ENCODE measurements around the gene ZNF697.
"Not testable (repeated sequence)": the region's sequence is repeated elsewhere in the genome, so short reads cannot be mapped to it uniquely, and the experiment has no call there.

Gene ZNF697

DNA sequence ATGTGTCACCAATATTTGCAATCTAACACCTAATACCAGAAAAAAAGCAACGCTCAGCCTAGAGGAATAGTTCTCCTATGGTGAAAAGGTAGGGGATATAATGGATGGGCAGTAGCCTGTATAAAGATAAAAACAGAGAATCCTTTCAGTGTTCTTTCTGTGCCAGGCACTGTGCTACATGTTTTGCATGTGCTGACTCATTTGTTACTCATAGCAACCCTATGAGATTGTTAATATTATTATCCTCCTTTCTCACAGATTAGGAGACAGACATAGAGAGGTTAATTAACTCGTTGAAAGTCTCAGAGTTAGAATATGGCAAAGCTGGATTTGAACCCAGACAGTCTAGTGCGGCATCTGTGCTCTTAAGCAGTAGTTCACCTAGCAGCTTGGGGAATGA lies 45.3 kb downstream of the ZNF697 start:
- DNase-seq (ENCODE audit: low read depth), result not testable (repeated sequence)

DNA sequence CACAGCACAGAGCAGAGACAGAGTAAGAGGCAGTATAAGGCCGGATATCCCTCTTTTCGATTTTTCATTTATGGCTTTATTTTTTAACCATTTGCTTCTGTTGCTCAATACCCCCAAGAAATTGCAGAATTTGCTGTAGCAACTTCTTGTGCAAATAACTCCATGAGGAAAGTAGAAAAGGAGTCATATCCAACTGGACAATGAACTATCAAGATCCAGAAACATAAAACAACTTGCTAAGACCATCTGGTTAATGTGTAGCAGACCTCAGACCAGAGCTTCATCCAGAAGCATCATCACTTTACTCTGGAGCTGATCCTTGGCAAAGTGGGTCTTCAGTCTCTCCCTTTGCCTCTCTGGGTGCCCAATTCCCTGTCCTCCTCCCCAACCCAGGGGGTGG lies 45.9 kb downstream of the ZNF697 start:
- no peak for DNase-seq (ENCODE audit: low read depth)

DNA sequence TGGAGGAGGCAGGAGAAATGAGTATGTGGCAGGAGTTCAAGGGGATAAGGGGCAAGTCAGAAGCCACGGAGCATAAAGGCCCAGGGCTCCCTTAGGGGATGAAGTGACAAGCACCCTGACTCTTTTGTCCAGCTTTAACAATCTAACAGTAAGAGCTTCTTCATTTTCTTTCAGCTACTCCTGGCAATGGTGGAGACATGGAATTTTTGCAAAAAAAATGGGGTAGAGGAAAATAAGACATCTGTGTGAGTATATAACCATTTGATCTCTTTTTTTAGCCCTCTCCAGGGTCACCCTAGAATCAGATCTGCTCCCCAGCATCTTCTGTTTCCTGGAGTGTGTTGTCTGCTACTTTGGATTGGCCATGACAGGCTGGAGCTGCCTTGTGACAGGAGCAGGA lies 47.1 kb downstream of the ZNF697 start:
- no peak for DNase-seq (ENCODE audit: low read depth)

DNA sequence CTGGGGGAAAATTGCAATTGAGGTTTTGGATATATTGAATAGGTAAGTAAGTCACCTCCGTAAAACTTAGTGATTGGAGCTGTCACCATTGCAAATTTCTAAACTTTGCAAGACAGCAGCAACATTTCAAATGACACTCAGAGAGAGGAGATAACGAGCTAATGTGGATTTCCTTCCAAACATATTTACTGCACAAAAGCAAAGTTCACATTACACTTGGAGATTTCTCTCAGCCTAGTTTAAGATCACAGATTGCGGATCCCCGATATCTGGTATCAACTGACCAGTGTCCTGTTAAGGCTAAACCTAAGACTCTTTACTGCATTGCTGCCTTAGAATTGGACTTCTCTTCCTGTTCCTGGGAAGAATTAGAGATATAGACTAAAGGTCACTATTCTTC lies 47.5 kb downstream of the ZNF697 start:
- DNase-seq (ENCODE audit: low read depth), result no peak

DNA sequence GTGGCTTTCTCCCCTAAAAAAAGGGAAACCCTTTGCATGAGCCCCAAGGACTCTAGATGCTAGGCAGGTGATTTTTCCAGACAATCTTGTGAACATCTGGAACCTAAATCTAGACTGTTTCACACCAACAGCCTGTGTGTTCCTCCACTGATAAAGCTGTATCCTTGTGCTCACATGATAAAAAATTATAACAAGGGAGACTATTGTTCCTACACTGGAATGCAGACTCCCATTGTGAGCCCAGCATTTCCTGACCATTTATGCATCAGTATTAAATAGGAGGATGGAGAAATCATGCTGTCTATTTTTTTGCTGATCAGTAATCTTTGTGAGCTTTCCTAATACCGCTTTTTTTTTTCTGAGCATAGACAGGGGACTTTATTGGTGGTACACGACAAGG lies 52.5 kb downstream of the ZNF697 start:
- DNase-seq (ENCODE audit: low read depth), result no peak

DNA sequence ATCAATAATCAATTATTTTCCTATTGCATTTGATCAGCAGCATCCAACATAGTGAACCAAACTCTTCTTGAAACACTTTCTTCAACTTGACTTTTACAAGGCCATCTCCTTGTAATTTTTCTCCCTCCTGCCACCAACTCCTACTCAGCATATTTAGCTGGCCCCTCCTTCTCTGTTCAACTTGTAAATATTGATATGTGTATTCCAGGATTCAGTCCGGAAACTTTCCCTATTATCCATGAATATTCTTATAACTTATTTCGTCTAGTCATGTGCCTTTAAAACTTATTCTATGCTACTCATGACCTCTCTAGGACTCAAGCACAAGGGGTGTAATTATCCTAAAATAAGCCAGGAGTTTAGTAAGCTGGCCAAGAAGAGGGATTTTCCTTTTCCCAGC lies 52.9 kb downstream of the ZNF697 start:
- DNase-seq (ENCODE audit: low read depth), result no peak

DNA sequence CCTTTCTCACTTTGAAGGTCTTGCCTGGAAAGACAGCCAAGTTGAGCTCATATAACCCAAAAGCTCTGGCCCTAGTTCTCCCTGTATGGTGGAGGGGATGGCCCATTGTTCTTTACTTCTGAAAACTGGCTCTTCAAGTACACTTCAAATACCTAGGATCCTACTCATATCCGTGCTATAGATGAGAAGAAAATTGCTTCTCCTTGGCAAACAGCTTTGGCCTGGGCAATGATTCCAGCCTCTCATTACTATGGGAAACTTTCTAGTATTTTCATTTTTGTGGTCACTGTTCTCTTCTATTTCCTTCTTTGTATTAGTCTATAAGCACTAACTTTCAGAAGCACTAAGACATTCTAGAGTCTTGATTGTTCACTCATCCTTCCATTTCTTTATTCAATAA lies 53.7 kb downstream of the ZNF697 start:
- no peak for DNase-seq (ENCODE audit: low read depth)

DNA sequence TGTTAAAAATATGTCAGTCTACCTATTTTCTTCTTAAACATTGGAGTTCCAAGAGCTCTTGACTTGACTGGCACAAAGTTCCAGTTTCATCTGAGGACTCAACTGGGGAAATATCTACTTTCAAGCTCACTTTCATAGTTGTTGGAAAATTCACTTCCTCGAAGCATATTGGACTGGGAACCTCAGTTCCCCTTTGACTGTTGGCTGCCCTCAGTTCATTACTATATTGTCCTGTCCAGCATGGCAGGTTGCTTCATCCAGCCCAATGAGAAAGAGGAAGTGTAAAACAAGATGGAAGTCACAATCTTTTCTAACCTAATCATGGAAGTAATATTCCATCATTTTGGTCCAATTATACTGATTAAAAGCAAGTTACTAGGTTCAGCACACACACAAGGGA lies 54.3 kb downstream of the ZNF697 start:
- no peak for DNase-seq (ENCODE audit: low read depth)

DNA sequence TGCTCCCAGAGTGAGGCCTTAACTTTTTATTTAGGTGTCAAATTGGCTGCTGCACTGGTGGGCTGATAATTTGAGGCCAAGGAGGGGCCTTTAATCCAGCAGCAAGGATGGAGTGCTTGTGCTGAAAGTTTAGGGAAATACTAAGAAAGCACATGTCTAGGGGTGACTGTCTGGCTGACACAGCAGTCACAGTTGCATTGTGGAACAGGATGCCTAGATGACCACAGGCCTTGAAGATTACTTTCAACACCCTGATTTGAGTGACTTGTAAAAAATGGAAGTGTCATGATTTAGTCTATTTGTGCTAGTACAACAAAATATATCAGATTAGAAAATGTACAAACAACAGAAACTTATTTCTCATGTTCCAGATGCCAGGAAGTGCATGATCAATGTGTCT lies 57.7 kb downstream of the ZNF697 start:
- DNase-seq (ENCODE audit: low read depth), result no peak

DNA sequence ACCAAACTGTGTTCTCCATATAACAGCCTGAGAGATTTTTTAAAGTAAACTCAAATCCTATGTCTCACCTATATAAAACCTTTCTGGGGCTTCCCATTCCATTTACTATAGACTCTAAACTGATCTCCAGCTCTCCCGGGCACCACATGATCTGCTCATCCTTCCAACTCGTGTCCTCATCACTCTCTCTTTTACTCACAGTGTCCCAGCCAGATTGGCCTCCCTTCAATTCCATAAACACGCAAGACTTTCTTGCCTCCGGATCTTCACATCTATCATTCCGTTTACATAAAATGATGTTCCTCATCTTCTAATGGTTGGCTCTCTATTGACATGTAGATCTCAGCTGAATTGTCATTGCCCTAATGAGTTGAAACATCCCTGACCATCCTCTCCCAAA lies 59.4 kb downstream of the ZNF697 start:
- DNase-seq (ENCODE audit: low read depth), result no peak

DNA sequence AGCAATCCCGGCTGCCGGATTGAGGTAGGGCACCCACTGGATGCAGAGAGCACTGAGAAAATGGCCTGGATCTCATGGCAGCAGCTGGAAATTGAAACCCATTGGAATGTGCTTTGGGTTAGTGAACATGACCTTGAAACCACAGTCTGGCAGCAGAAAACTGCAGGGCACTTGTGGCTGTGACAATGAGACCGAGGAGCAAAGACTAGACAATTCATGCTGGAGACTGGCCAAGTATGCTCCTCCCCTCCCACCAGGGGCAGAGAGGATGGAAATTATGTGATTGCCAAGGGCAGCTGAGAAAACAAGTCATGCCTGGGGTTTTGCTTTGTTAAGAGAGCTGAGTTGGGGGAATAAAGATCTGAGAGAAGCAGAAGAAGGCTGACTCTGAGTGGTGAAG lies 60.7 kb downstream of the ZNF697 start:
- DNase-seq (ENCODE audit: low read depth), result no peak

DNA sequence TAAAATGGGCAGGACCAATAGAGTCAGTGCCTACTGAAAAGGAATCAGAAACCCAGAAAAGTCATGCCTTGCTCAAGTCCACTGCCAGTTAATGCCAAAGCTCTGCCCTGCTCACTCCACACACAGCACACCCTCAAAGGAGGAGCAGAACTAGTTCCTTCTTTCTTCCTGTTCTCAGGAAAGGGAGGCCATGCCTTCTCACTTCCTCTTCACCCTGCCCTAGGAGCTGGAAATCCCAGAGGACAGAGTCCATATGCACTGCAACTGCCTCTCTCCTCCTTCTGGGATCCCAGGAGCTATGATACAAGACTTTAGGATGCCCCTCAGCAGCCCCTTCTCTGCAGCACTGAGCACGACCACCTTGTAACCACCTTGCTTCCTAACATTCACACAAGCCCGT lies 62.3 kb downstream of the ZNF697 start:
- not testable (repeated sequence) for DNase-seq (ENCODE audit: low read depth)

DNA sequence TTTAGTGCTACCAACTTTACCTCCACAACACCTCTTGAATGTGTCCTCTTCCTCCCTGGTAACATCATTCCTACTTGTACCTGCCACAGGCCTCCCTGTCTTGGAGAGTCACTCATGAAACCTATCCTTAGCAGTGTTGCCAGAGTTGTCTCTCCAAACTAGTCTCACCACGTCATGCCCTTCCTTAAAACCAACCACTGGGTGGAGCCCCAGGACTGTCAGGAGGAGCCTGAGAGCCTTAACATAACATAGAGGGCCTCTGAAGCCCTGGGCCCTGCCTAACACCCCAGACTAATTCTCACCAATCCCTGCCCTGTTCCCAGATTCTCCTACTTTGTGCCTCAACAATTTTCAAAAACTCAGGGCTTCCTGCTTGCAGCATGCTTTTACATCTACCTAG lies 65.3 kb downstream of the ZNF697 start:
- DNase-seq (ENCODE audit: low read depth), result no peak

DNA sequence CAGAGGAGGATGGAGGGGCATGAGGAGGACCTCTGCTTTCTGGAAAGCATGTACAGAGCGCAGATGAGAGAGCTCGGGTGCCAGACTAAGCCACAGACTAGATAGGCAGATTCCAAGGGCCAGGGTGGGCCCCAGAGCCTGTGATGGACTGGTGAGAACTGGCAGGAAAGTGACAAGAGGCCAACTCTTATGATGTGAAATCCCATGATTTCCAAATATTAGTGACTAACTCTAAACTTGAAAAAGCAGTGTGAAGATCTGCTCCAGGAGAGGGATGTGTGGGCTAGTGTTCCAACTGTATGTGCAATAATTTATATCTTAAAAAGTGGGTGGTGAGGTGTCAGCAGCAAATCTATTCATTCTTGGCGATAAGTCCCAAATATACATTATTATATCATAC lies 67.0 kb downstream of the ZNF697 start:
- DNase-seq (ENCODE audit: low read depth), result not testable (repeated sequence)

DNA sequence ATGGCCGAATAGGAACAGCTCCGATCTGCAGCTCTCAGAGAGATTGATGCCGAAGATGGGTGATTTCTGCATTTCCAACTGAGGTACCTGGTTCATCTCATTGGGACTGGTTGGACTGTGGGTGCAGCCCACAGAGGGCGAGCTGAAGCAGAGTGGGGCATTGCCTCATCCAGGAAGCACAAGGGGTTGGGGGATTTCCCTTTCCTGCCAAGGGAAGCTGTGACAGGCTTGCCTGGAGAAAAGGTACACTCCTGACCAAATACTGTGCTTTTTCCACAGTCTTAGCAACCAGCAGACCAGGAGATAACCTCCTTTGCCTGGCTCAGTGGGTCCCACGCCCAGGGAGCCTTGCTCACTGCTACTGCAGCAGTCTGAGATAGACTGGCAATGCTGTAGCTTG lies 74.2 kb downstream of the ZNF697 start:
- DNase-seq (ENCODE audit: low read depth), result no peak

DNA sequence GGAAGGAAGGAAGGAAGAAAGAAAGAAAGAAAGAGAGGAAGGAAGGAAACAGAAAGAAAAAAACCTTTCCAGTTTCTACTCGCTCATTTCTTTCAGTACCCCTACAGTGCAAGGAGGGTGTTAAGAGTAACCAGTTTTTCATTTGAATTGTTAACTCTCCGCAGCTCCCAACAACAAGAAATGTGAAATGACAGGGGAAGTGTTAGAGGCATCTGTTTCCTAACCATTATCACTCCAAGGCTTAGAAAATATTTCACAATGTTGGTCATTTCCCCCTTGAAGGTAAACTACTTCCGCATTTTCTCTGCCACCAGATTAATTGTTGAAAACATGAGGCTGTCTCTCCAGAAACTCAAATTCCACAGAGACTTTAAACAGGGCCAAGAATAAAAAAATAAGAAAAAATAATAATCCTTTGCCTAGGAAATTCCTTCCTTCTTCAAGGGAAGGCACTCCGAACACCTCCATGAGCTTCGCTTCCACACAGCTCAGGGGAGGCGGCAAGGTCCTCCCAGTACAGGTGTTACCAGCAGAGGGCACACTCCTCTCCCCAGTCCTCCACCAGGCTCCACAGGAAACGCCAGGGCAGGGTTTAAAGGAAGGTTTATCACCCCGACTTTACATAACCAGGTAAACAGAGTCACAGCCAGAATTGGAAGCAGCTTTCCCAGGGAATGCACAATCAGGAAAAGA lies 78.0 kb downstream of the ZNF697 start:
- DNase-seq (ENCODE audit: low read depth), result not testable (repeated sequence)
